22Rv1 (cell line): Measurements from ENCODE around the gene NAA38.

Experiments used
- CTCF ChIP-seq: fragments of 450-650 bp; IDR thresholded peaks from 2 replicates; pipeline ENCODE4 v1.5.1; 2017; ENCODE audit warnings: mild to moderate bottlenecking
- ZFX ChIP-seq: fragments of 450-650 bp; IDR thresholded peaks from 2 replicates; pipeline ENCODE4 v1.6.1; 2017; ENCODE audit warnings: antibody characterized with exemption, borderline replicate concordance

- TF ChIP-seq CTCF: no peak
- no peak for TF ChIP-seq ZFX
Measured at GRCh38 chr17:7886227-7887037, 29.1 kb upstream of the NAA38 start.
